LHCN-M2 (cell line): ENCODE data around the gene ZNF597. TPM values are rescaled to one million over a fixed set of nuclear protein-coding genes. Genes with fewer than 3 reads are reported as not detected.
A peak's percentile ranks its signal among the peaks of the same experiment; 100 is the strongest.
"Not testable (repeated sequence)": the region's sequence is repeated elsewhere in the genome, so short reads cannot be mapped to it uniquely, and the experiment has no call there.

Experiments used
- DNase-seq: peaks from one replicate; pipeline ENCODE4 v3.0.0-alpha.2; 2012; ENCODE audit warnings: low read depth
- total RNA-seq: library from RNA; depleted of rRNA; stranded (reverse); fragments of >200 nt; gene quantifications from 2 replicates; pipeline ENCODE4 v1.2.3, GENCODE V29; 2014

Gene ZNF597
- total RNA-seq, 1 experiment from 2014 or later, result 1.9 TPM

GRCh38 chr16:3475604-3476375 lies 32.5 kb upstream of the ZNF597 start:
- no peak for DNase-seq

DNA sequence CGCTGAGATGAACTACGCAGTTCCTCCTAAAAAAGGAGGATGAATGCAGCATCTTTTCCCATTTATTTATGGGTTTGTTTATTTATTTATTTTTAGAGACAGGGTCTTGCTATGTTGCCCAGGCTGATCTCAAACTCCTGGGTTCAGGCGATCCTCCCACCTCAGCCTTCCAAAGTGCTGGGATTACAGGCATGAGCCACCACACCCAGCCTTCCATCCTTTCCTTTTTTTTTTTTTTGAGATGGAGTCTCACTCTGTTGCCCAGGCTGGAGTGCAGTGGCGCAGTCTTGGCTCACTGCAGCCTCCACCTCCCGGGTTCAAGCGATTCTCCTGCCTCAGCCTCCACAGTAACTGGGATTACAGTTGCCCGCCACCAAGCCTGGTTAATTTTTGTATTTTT lies 31.6 kb upstream of the ZNF597 start:
- DNase-seq, result not testable (repeated sequence)

DNA sequence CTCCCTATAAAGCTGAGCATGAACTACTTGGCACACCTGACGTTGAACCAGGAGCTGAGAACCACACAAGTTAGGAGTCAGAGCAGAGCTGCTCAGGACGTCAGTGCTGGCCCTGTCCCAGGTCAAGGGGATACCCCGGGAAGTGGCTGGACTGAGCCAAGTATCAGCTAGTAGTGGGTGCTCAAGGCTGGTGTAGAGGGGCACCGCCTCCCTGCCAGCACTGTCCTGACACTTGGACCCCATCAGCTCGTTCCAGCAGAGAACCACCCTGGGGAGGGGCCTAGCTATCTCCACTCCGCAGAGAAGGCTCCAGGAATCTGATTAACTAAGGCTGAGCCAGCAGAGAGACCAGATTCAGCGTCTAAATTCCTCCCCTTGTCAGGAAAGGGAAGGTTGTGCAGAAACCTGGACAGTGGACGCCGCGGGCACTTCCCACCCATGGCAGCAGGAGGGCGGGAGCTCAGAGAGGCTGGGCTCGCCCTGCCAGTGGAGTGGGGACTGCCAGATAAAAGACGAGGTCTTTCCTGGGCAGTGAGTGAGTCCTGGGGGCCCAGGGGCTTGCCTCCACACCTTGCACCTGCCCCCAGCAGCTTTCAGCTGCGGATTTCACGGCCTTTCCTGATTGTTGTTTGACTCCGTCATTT lies 31.0 kb upstream of the ZNF597 start:
- no peak for DNase-seq

GRCh38 chr16:3473596-3473943 lies 30.3 kb upstream of the ZNF597 start:
- DNase-seq, result not testable (repeated sequence)

- DNase-seq, result peak; percentile 65
These were observed 29.7 kb upstream of the ZNF597 start for GRCh38 chr16:3472878-3473595.

- DNase-seq, result no peak
These were observed 28.3 kb upstream of the ZNF597 start for GRCh38 chr16:3471518-3472176.

DNA sequence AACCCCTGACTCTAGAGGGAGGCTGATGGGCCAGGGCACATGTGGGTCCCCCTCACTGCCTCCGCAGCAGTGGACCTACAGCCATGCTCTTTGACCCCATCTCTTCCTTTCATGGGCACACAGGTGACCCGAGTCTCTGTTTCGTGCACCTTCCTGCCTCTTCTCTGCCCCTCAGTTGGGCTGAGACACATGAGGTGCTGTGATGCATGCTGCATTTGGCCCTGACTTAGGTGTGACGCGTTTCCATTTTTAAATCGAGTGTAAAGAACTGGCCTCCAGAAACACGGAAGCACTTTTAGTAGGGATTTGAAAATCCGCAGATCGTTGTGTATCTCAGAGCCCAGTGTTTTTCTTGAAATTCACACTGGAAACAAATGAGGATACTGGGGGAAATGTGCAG lies 27.4 kb upstream of the ZNF597 start:
- DNase-seq, result no peak

DNA sequence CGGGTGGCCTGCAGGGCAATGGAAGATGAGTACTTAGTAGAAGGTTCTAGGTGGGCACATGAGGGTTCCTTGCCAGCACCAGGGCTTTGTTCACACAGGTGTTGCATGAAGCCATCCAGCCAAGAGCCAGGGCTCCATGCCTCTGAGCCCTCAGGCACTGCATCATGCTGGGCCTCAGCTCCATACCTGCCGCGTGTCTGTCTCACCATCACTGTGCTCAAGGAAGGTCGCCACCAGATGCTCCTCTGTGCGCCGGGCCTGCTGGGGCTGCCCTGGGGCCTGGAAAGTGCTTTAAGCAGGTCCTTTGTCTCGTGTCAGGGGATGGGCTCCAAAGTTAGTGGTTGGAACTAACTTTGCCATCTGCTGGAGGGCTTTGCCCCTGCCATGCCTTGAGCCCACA lies 26.4 kb upstream of the ZNF597 start:
- DNase-seq, result no peak

GRCh38 chr16:3468501-3468900 lies 25.2 kb upstream of the ZNF597 start:
- DNase-seq, result no peak

DNA sequence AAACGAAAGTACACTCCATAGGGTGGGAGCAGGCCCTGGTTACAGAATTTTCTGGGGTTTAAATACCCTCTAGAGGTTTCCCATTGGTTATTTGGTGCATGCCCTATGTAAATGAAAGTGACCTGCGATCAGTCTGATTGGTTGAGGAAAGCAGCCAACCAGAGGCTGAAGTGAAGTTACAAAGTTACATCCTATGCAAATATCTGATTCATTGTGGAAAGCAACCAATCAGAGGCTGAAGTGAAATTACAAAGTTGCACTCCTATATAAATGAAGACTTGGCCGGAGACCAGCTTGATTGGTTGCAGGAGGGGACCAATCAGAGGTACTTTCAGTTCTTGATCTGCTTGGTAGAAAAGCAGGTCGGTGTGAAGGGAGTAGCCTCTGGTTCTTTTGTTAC lies 24.6 kb upstream of the ZNF597 start:
- DNase-seq, result peak; percentile 63

DNA sequence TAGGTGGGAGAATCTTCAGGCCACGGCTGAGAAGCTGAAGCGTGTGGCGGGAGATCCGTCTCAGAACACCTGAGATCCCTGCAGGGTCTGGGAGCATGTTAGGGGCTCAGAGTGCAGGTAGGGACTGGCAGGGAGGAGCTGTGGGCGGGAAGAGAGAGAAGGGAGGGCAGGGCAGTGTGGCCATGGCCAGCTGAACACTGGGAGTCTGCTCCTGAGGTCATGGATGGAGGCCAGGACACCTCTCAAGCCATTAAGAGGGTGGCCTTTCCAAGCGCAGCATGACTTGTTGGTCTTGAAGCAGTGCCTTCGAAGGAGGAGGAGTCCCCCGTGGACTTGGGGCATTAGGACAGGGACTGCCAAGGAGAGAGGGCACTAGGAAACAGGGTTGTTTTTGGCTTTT lies 23.9 kb upstream of the ZNF597 start:
- DNase-seq, result no peak

- DNase-seq, result no peak
These were observed 22.7 kb upstream of the ZNF597 start for GRCh38 chr16:3465911-3466584.

DNA sequence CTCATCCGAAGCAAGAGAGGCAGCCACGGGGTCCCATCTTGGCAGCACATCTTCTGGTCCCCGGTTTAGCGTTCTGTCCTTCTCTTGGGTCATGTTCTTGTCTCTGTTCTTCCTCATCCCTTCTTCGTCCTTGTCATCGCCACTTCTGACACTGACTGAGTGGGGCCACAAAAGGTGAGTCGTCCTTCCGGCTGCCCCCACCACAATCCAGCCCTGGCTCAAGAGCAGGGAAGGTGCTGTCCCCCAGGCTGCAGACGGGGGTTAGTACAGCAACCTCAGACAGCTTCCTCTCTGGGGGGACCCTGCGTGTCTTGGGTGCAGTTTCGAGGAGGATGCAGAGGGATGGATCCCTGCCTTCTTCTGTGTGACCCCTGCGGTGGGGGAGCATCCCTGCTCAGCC lies 22.0 kb upstream of the ZNF597 start:
- no peak for DNase-seq

DNA sequence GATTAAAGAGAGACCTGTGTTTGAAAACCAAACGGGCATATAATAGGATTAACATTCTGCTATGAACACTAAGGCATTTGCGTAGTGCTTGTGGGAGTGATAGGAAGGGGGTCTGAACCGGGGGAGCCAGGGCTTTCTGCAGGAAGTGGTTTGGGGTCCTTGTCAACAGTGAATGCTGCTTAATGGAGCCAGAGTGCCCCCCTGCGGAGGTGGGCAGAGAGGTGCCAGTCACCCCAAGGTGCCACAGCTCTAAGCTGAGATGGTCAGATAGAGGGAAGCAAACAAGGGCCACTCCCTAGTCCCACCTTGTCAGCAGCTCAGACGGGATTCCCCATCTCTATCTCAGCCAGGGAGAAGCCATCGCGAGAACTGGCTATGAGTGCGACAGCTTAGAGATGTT lies 17.8 kb upstream of the ZNF597 start:
- no peak for DNase-seq

DNA sequence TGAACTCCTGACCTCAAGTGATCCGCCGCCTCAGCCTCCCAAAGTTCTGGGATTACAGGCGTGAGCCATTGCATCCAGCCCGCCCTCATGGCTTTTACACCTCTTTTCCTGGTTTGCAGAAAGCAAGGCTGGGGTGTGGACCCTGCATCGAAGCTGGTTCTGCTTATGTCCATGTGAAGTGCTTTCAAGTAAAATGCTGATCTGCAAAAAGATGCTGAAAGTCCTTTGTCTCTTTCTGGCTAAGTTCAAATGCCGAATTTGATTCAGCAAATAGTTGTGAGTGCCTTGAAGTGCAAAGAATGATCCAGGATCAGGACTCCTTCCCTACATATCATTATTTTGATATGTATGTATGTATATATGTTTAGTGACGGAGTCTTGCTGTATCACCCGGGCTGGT lies 17.3 kb upstream of the ZNF597 start:
- DNase-seq, result no peak

GRCh38 chr16:3460121-3460520 lies 16.8 kb upstream of the ZNF597 start:
- no peak for DNase-seq

DNA sequence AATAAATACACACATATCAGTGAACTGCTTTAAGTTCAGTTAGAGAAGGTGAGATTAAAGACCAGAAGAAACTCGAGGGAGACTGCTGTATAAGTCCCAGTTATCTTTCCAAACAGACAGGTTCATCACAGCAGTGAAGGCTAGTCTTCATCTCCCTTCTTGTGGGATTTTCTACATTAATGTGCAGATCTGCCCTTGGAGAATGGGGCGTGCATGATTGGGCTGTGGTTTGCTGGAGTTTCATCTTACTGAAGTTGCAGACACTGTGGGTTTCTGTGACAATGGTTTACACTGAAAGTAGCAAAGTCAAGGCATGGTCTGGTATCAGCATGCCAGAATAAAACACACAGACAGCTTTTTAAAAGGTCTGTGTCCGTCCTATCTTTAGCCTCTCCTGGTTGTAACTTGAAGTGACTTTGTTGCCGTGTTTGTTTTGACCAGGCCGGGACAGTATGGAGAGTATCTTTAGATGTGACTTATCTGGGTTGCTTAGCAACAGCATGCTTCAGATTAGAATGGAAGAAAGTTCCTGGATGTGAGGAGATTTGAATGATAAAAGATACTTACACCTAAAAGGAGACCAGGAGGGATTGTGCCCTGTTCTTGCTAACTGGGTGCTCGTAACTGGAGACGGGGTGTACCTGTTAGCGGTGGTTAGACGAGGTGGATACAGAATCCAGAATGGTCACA lies 16.2 kb upstream of the ZNF597 start:
- DNase-seq, result no peak

GRCh38 chr16:3458852-3459361 lies 15.6 kb upstream of the ZNF597 start:
- no peak for DNase-seq

GRCh38 chr16:3458278-3458851 lies 15.1 kb upstream of the ZNF597 start:
- no peak for DNase-seq

DNA sequence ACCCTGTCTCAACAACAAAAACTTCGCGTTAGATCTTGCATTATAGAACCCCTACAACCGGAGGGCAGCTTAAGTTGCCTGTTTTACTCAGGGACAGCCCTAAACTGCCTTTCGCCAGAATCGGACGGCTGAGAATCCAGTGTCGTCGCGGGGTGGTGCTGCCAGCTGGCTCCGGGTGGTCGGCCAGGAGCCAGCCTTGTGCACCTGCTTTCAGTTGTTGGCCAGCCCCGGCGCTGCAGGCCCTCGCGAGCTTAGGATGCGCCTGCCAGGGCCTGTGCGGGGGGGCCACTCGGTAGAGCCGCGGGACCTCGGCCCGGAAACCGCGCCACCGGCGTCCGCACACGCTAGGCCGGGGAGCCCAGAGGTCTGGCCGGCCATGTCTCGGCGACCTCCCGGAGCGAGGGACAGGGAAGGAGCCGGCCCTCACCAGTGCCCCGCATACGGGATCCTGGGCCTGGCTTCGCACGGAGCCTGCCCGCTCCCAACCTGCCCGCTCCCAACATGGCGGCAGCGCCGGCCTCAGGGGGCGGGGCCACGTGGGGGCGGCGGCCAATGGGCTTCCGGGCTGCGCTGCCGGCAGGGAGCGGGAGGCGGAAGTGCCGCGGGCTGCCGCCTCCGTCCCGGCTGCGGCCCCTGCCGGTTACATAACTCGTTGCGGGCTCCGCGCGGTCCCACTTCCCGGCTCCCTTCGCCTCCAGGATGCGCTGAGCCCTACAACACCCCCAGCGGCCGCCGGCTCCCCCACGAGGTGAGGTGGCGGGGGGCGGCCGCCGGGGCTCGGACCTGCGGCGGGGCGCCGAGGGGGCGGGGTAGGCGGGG lies 14.3 kb upstream of the ZNF597 start:
- DNase-seq, result peak; percentile 87
